H1 (cell line): ENCODE measurements around the gene ZNF273. TPM values are rescaled to one million over a fixed set of nuclear protein-coding genes. Genes with fewer than 3 reads are reported as not detected.

Experiments used
- CHD7 ChIP-seq: fragments of 300-600 bp; sonication (generic); IDR thresholded peaks from 2 replicates; pipeline ENCODE4 v1.7.1; 2012; ENCODE audit warnings: low read length, moderate library complexity, mild to moderate bottlenecking, inconsistent platforms; ENCODE audit not compliant: insufficient replicate concordance
- FOSL1 ChIP-seq: IDR thresholded peaks from 2 replicates; pipeline ENCODE4 v1.6.1; 2011; ENCODE audit warnings: mild to moderate bottlenecking, low read depth, low read length, moderate library complexity; ENCODE audit not compliant: insufficient read depth
- RAD21 ChIP-seq, 2 experiments: IDR thresholded peaks in 1 of 2; conservative IDR thresholded peaks in 1 of 2; 2 replicates each; pipeline ENCODE4 v1.6.1; 2011; ENCODE audit warnings: low read depth in 2 of 2, low read length in 2 of 2, improper control_type of control experiment in 1 of 2, inconsistent platforms in 1 of 2, mild to moderate bottlenecking in 1 of 2, moderate library complexity in 1 of 2
- SP4 ChIP-seq: IDR thresholded peaks from 2 replicates; pipeline ENCODE4 v1.6.1; 2012; ENCODE audit warnings: low read length, inconsistent platforms
- TAF7 ChIP-seq: optimal IDR thresholded peaks from 2 replicates; pipeline ENCODE3; 2011; ENCODE audit warnings: low read depth, mild to moderate bottlenecking, inconsistent platforms, low read length, moderate library complexity, borderline replicate concordance
- TCF12 ChIP-seq: IDR thresholded peaks from 2 replicates; pipeline ENCODE4 v1.6.1; 2011; ENCODE audit warnings: low read depth, mild to moderate bottlenecking, low read length
- TEAD4 ChIP-seq: IDR thresholded peaks from 2 replicates; pipeline ENCODE4 v1.6.1; 2012; ENCODE audit warnings: low read depth, low read length, inconsistent platforms, mixed read lengths
- USF2 ChIP-seq: IDR thresholded peaks from 2 replicates; pipeline ENCODE4 v1.6.1; 2011; ENCODE audit warnings: low read length, improper control_type of control experiment
- YY1 ChIP-seq: IDR thresholded peaks from 2 replicates; pipeline ENCODE4 v1.6.1; 2011; ENCODE audit warnings: low read depth, mild to moderate bottlenecking, low read length
- polyA plus RNA-seq, 7 experiments: library from polyadenylated mRNA; depleted of rRNA in 3 of 7; stranded (reverse) in 5 of 7; unstranded in 2 of 7; fragments of >200 nt in 5 of 7; fragments of 200-250 nt in 2 of 7; gene quantifications; 1 replicate in 5 of 7; 2 replicates in 1 of 7; 4 replicates in 1 of 7; pipeline versions ENCODE4 v1.2.1 to v1.2.3, GENCODE V29; 2011 to 2013; ENCODE audit warnings: missing spikeins in 2 of 7, mixed read lengths in 2 of 7
- total RNA-seq: library from RNA; stranded (reverse); fragmentation: NEBNext Ultra II Directional; extraction: Animal tissue kit (Norgen Biotek cat#: 25700); gene quantifications from 2 replicates; pipeline ENCODE4 v1.2.1, GENCODE V29; 2021

The ZNF273 gene
- total and polyA plus RNA-seq, 2 of the 8 experiments (the other 6 are each of a cell fraction or from before 2014, with no cell fraction given): 6.2 to 23.2 TPM

GRCh38 chr7:64959072-64959747 lies 56.1 kb downstream of the ZNF273 start (continued):
- TF ChIP-seq CHD7 (no peak), YY1 (peak; percentile 75), TCF12 (peak; percentile 15; the same call in 1 of the 2 replicates), TAF7 (no peak), USF2 (no peak), RAD21 (IDR thresholded peaks at IDR 0.05 in 1 of 2, conservative IDR thresholded peaks at IDR 0.05 in 1 of 2; ENCODE audit: low read depth in 2 of 2, low read length in 2 of 2) (no peak), TEAD4 (no peak), SP4 (no peak), FOSL1 (no peak)
- TF ChIP-seq, all 59 proteins: peak for 2
